GOT3 (cell line): Measurements from ENCODE around the gene RNF222.
"Not testable (repeated sequence)": the region's sequence is repeated elsewhere in the genome, so short reads cannot be mapped to it uniquely, and the experiment has no call there.

Experiments used
- DNase-seq: peaks from one replicate; lab custom pipeline; 2025; ENCODE audit warnings: mixed read lengths; lab: John Stamatoyannopoulos, UW

The RNF222 gene

GRCh38 chr17:8412089-8412488 lies 14.5 kb upstream of the RNF222 start:
- no peak for DNase-seq

DNA sequence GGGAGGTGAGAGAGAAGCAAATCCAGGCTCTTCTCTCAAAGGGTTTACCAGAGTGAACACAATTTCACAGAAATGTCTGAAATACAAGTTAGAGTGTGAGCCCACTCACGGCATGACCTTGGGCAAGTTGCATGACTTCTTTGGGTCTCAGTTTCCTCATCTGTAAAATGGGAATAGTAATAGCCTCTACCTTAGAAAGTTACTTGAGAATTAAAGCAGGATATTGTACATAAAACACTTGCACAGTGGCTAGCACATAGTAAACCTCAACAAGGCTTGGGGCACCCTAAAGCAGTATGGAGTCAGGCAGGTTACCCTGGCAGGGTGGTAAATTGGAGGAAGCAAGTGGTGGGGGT lies 13.2 kb upstream of the RNF222 start:
- no peak for DNase-seq

DNA sequence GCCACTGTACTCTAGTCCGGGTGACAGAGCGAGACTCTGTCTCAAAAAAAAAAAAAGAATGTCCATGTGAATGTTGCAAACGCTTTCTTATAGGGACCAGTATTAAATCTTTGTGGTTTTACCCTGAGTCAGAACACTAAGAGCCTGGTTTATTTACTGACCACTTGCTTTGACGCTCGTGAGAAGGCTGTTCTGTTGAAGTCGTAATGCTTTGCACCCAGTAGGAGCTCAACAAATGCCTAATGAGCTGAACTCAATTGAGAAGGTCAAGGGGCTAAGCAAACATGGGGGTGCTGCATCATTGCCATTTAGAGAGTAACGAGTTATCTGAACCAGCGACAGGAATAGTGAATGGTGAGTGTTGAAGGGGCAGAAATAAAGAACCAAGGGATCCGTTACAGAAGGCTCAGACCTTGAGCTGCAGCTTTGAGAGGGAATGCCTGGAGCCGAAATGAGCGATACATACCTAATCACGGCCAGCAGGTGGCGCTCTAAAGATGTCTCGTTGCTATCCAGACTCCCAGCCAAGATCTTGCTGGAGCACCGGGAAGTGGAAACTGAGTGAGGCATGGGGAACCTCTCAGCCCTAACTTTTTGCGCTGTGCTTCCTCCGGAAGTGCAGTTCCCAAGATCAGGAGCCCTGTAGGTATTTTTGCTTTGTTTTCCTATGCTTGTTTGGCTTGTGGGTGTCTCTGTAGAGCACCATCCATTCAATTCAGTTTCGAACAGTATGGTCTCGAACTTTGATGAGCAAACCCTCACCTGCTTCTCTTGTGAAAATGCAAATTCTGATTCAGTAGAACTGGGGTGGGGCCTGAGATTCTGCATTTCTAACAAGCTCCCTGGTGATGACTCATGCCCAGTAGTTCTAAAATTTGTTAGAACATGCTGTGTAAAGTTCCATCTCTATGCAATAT lies 12.6 kb upstream of the RNF222 start:
- peak; percentile 49 for DNase-seq

- no peak for DNase-seq
Observed at GRCh38 chr17:8408371-8408770, 10.7 kb upstream of the RNF222 start.

- DNase-seq = no peak
Observed at GRCh38 chr17:8406174-8406573, 8.5 kb upstream of the RNF222 start.

DNA sequence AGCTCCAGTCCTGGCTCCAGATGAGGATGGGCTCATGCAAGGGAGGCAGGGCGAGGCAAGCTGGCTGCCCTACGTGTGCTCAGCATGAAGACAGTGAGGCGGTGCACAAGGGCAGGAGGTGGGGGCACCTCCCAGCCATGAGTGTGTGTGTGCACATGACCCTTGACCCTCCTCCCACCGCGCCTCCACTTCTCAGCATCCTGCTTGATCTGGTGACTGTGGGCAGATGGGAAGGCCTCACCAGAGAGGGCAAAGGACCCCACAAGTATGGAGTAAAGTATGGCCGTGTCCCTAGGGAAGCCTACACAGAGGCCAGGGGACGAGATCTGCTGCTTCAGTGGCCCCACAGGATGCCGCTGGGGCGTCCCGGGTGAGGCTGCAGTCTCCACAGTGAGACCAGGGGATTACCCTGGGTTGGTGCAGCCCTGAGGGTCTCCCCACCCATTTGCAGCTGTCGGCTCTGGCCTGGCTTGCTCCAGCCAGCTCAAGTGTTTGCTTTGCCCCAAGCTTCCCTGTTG lies 7.9 kb upstream of the RNF222 start:
- no peak for DNase-seq

GRCh38 chr17:8402921-8403536 lies 5.4 kb upstream of the RNF222 start:
- no peak for DNase-seq

- no peak for DNase-seq
Observed at GRCh38 chr17:8401107-8401506, 3.5 kb upstream of the RNF222 start.

- DNase-seq = no peak
Observed at GRCh38 chr17:8398980-8399379, 1.4 kb upstream of the RNF222 start.

GRCh38 chr17:8394497-8394896 lies 3.1 kb downstream of the RNF222 start:
- DNase-seq = not testable (repeated sequence)

GRCh38 chr17:8393470-8394231 lies 4.0 kb downstream of the RNF222 start:
- no peak for DNase-seq

GRCh38 chr17:8392674-8393469 lies 4.8 kb downstream of the RNF222 start:
- DNase-seq = no peak

DNA sequence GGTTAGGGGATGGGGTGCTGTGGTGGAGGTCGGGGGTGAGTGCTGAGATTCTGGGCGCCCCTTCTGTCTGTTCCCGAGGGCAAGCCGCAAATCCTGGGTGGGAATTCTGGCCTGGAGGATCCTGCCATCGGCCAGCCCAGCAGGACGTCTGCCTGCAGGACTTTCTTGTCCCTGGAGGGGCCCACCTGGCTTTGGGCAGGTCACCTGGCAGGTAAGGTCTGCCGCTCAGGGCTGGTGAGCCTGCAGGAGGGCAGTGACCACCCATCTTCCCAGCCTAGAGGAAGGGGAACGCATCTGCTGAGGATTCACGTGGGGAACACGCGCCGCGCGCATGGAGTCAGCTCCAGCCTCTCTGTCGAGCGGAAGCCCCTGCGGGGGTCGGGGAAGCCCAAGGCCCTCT lies 5.4 kb downstream of the RNF222 start:
- DNase-seq = no peak

- DNase-seq = no peak
Observed at GRCh38 chr17:8391711-8392110, 5.9 kb downstream of the RNF222 start.

DNA sequence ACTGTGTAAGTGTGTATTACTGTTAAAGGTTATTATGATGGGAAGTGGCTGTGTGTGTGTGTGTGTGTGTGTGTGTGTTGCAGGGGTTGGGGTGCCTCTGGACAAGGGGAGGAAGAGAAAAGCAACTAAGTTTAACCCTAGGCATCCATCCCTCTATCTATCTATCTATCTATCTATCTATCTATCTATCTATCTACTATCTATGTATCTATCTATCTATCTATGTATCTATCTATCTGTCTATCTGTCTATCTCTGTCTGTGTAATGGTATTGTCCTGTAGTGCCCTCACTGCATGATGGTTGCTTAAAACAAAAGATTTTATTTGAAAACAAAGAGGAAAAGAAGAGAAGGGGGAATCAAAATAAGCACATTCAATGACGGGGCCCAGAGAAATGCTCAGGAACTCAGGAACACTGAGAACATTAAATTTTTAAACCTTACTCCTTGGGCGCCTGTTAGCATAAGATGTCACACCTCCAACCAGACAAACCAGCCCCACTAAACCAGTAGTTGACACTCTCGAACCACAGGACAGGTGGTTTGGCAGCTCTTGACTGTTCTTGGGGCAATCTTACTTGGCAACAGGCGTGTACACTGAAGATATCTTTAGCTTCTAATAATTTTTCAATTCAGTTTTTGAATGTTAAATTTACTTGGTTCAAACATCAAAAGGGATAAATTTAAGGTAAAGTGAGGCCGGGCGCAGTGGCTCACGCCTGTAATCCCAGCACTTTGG lies 9.5 kb downstream of the RNF222 start:
- no peak for DNase-seq

- no peak for DNase-seq
Observed at GRCh38 chr17:8386841-8387240, 10.8 kb downstream of the RNF222 start.

- DNase-seq = no peak
Observed at GRCh38 chr17:8384801-8385378, 12.7 kb downstream of the RNF222 start.

DNA sequence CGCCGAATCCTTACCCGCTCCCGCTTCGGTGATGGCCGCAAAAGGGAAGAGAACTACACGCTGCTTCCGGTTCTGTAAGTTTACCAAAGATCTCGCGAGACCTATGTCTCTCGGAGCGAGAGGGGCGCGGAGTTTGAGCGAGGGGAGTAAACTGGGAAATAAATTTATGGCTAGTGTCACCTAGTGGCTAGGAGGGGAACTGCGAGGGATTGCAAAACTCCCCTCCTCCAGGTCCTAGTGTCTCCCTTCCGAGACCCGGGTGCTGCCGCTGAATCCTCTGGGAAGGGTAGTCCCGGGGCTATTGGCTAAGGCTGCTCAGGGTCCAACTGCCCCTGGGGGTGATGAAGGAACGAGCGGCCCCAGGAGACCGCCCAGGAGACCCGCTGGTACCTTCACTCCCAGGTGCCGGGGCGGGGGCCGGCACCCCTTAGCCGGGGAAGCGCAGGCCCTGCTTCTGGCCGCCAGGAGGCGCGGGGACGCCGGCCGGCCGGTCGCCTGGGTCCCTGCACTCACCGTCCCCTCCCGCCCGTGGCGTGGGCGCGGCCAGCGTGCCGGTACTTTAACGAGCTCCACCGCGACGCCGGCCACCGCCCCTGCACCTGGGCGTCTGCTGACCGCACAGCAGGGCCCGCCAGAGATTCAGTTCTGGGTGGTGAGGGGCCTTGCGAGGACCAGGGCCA lies 14.3 kb downstream of the RNF222 start, which contains the start of gene RPL26:
Gene RPL26, minus strand, starts transcription at position 51 of the 680 bp plus-strand sequence. CDS start 883 bp downstream, outside the sequence.
- peak; percentile 84 for DNase-seq

- DNase-seq = no peak
Observed at GRCh38 chr17:8382880-8383142, 14.8 kb downstream of the RNF222 start.
